ENCODE results near the gene C1orf116. TPM values are rescaled to one million over a fixed set of nuclear protein-coding genes. Genes with fewer than 3 reads are reported as not detected.

Gene C1orf116
- polyA plus RNA-seq, 1 of the 3 experiments (the other 2 are of a cell fraction) = 0.02 TPM

- TF ChIP-seq ZBTB33 (IDR thresholded peaks at IDR 0.05; ENCODE audit: borderline replicate concordance, low read depth) = no peak
- peak; percentile 93 for TF ChIP-seq RAD21 (IDR thresholded peaks at IDR 0.05; ENCODE audit: low read length)
- TF ChIP-seq TAF1 (IDR thresholded peaks at IDR 0.05; ENCODE audit: borderline replicate concordance, low read depth, low read length) = no peak
- no peak for TF ChIP-seq EP300 (IDR thresholded peaks at IDR 0.05; ENCODE audit: borderline replicate concordance in 1 of 2, low read depth in 1 of 2, low read length in 1 of 2)
- no peak for TF ChIP-seq YY1 (IDR thresholded peaks at IDR 0.05; ENCODE audit: low read depth)
- no peak for TF ChIP-seq NRF1 (IDR thresholded peaks at IDR 0.05; ENCODE audit: low read depth, low read length)
- TF ChIP-seq TEAD4 (IDR thresholded peaks at IDR 0.05; ENCODE audit: borderline replicate concordance, insufficient read depth) = no peak
- peak; percentile 17; the same call in 1 of the 2 replicates for TF ChIP-seq MAX (IDR thresholded peaks at IDR 0.05; ENCODE audit: low read depth)
- no peak for TF ChIP-seq MEF2A (IDR thresholded peaks at IDR 0.05; ENCODE audit: borderline replicate concordance, low read depth)
- TF ChIP-seq EZH2phosphoT487 (IDR thresholded peaks at IDR 0.05; ENCODE audit: borderline replicate concordance, low read depth) = no peak
- TF ChIP-seq RFX5 (IDR thresholded peaks at IDR 0.05; ENCODE audit: low read length) = no peak
- TF ChIP-seq FOXM1 (IDR thresholded peaks at IDR 0.05; ENCODE audit: low read depth) = no peak
Measured at GRCh38 chr1:207077470-207078377, 45.2 kb upstream of the C1orf116 start (continued).

- Histone ChIP-seq H4K20me1 (ENCODE audit: insufficient read depth) (no peaks in the 10 kb centered on the region), H3K36me3 (replicated peaks in 1 of 2; ENCODE audit: control insufficient read depth in 1 of 2, insufficient read depth in 2 of 2, low read length in 1 of 2) (peaks cover 0 to 4% of the 10 kb centered on the region in 2 experiments), H3K9ac (no peak overlapping the region), H3K27me3 (ENCODE audit: insufficient read depth) (no peaks in the 10 kb centered on the region; the same call in 1 of the 2 replicates), H3K4me2 (no peak overlapping the region), H3K79me2 (ENCODE audit: insufficient read depth) (no peaks in the 10 kb centered on the region), H3F3A (replicated peaks; ENCODE audit: insufficient read depth) (peaks cover 3% of the 10 kb centered on the region), H2AFZ (ENCODE audit: low read depth) (no peak overlapping the region), H3K9me2 (no peaks in the 10 kb centered on the region), H3K9me3 (no peaks in the 10 kb centered on the region), H3K27ac (ENCODE audit: low read depth in 2 of 2, low read length in 1 of 2) (no peak overlapping the region), H3K4me1 (ENCODE audit: control insufficient read depth in 1 of 2, insufficient read depth in 2 of 2, low read depth in 1 of 2, low read length in 1 of 2) (no peaks in the 10 kb centered on the region; a peak in 1 of 4 replicates), H3K4me3 (ENCODE audit: low read depth in 2 of 2, low read length in 1 of 2) (no peak overlapping the region)
- DNase-seq = no peak
- WGBS (ENCODE audit: low lambda C conversion rate) = 87% methylated on average over 1 of the region's 1 CpG
- ChIA-PET POLR2A (no interaction called here), CTCF (interaction anchor here (2.5 to 2.7 kb wide), 2 partner anchors 27 to 164 kb away, joined by 8 to 30 read pairs; partner anchors contain the start of gene YOD1)
- TF ChIP-seq NRF1 (IDR thresholded peaks at IDR 0.05; ENCODE audit: low read depth, low read length) = no peak
- TF ChIP-seq ZBTB33 (IDR thresholded peaks at IDR 0.05; ENCODE audit: borderline replicate concordance, low read depth) = no peak
- no peak for TF ChIP-seq REST (IDR thresholded peaks at IDR 0.05; ENCODE audit: low read depth, low read length)
- no peak for TF ChIP-seq EP300 (IDR thresholded peaks at IDR 0.05; ENCODE audit: borderline replicate concordance in 1 of 2, low read depth in 1 of 2, low read length in 1 of 2)
- TF ChIP-seq TCF12 (IDR thresholded peaks at IDR 0.05) = no peak
- TF ChIP-seq MXI1 (IDR thresholded peaks at IDR 0.05; ENCODE audit: low read depth, low read length) = no peak
- no peak for TF ChIP-seq SMC3 (IDR thresholded peaks at IDR 0.05; ENCODE audit: low read depth, low read length)
- TF ChIP-seq GATA2 (CRISPR knock-in tag; IDR thresholded peaks at IDR 0.05) = no peak
- no peak for TF ChIP-seq RFX5 (IDR thresholded peaks at IDR 0.05; ENCODE audit: low read length)
- no peak for TF ChIP-seq FOSL2 (IDR thresholded peaks at IDR 0.05; ENCODE audit: borderline replicate concordance, low read depth)
- no peak for TF ChIP-seq USF2 (IDR thresholded peaks at IDR 0.05; ENCODE audit: borderline replicate concordance, low read depth, low read length)
- TF ChIP-seq YY1 (IDR thresholded peaks at IDR 0.05; ENCODE audit: low read depth) = no peak
Measured at GRCh38 chr1:207077012-207077411, 44.5 kb upstream of the C1orf116 start.

All from SK-N-SH (cell line).